GM12878 (cell line): Measurements from ENCODE around the gene KIR2DL3.
"Not testable (repeated sequence)": the region's sequence is repeated elsewhere in the genome, so short reads cannot be mapped to it uniquely, and the experiment has no call there.

Experiments
- CBX3 ChIP-seq: fragments of 200-600 bp; sonication (generic); IDR thresholded peaks from 2 replicates; pipeline ENCODE4 v1.6.1; 2016; ENCODE audit warnings: low read depth, borderline replicate concordance
- CHD2 ChIP-seq: IDR thresholded peaks from 2 replicates; pipeline ENCODE4 v1.6.1; 2011; ENCODE audit warnings: low read depth, low read length, improper control_type of control experiment, borderline replicate concordance
- EZH2 ChIP-seq: IDR thresholded peaks from 2 replicates; pipeline ENCODE4 v1.6.1; 2012; ENCODE audit warnings: low read depth, mild to moderate bottlenecking, control low read depth, inconsistent platforms, low read length, borderline replicate concordance; ENCODE audit not compliant: control insufficient read depth
- MYC ChIP-seq: IDR thresholded peaks from 2 replicates; pipeline ENCODE4 v1.6.1; 2011; ENCODE audit warnings: mild to moderate bottlenecking, low read length, moderate library complexity, inconsistent platforms; ENCODE audit not compliant: insufficient read depth, insufficient replicate concordance, insufficient read length, severe bottlenecking
- POLR2A ChIP-seq: IDR thresholded peaks from 2 replicates; pipeline ENCODE4 v1.6.1; 2011; ENCODE audit warnings: low read depth, mild to moderate bottlenecking, low read length
- POLR2AphosphoS5 ChIP-seq: IDR thresholded peaks from 2 replicates; pipeline ENCODE4 v1.6.1; 2011; ENCODE audit warnings: mild to moderate bottlenecking, low read length, inconsistent platforms
- RCOR1 ChIP-seq: conservative IDR thresholded peaks from 2 replicates; pipeline ENCODE4 v1.6.1; 2012; ENCODE audit warnings: low read depth, low read length, improper control_type of control experiment
- SPI1 ChIP-seq: IDR thresholded peaks from 2 replicates; pipeline ENCODE4 v1.6.1; 2011; ENCODE audit warnings: low read depth, mild to moderate bottlenecking, low read length, moderate library complexity, borderline replicate concordance; ENCODE audit not compliant: insufficient read depth
- SREBF1 ChIP-seq: IDR thresholded peaks from 2 replicates; pipeline ENCODE4 v1.6.1; 2012; ENCODE audit warnings: mild to moderate bottlenecking, low read length
- SREBF2 ChIP-seq: IDR thresholded peaks from 2 replicates; pipeline ENCODE4 v1.6.1; 2012; ENCODE audit warnings: mild to moderate bottlenecking, low read length
- TAF1 ChIP-seq: IDR thresholded peaks from 2 replicates; pipeline ENCODE4 v1.6.1; 2011; ENCODE audit warnings: mild to moderate bottlenecking, low read depth, low read length, borderline replicate concordance
- TF ChIP-seq, protein P1 (sequence below): fragments of 450-650 bp; IDR thresholded peaks from 2 replicates; pipeline ENCODE4 v1.6.1; 2014; ENCODE audit warnings: mild to moderate bottlenecking
- TF ChIP-seq, protein P2 (sequence below), 3 experiments: IDR thresholded peaks in 2 of 3; conservative IDR thresholded peaks in 1 of 3; 2 replicates each; pipeline ENCODE4 v1.5.1; 2011; ENCODE audit warnings: low read depth in 3 of 3, low read length in 3 of 3, mild to moderate bottlenecking in 3 of 3, control low read depth in 2 of 3, moderate library complexity in 2 of 3, inconsistent platforms in 1 of 3, mixed read lengths in 1 of 3; ENCODE audit not compliant: control insufficient read depth in 2 of 3, insufficient read depth in 1 of 3; ENCODE audit errors: extremely low read depth in 1 of 3
- TF ChIP-seq, protein P3 (sequence below): fragments of 450-650 bp; IDR thresholded peaks from 2 replicates; pipeline ENCODE4 v1.6.1; 2017; ENCODE audit warnings: antibody characterized with exemption, mild to moderate bottlenecking, moderate library complexity

DNA sequence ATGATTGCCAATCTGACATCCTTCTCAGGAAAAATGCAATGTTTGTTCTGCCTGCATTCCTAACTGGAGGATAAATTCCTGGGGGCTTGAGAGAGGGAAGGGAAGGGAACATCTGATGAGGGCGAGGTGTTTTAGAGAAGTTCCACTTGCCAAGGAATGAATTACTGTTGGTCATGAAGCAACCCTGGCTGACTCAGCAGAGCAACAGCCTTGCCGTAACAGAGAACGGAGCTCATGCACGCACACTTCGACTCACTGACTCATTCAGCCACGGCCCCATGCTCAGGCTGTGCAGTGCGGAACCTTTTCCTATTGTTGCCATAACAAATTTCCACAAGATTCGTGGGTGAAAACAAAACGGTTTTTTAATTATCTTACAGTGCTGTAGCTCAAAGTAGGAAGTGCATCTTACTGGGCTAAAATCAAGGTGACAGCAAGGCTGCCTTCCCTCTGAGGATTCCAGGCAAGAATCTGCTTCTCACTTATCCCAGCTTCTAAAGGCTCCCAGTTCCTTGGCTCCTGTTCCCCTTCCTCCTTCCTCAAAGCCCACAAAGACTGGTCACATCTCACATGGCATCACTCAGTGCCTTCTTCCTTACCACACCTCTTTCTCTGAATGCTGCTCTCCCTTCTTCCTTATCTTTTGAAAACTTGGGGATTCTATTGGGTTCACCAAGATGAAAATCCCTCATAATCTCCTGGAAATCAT is 9.5 kb downstream of the KIR2DL3 start:
- TF ChIP-seq POLR2A, RCOR1, CHD2, SREBF1, POLR2AphosphoS5, SPI1, EZH2, SREBF2, MYC, CBX3, TAF1: not testable (repeated sequence)
- TF ChIP-seq, protein P1, sequence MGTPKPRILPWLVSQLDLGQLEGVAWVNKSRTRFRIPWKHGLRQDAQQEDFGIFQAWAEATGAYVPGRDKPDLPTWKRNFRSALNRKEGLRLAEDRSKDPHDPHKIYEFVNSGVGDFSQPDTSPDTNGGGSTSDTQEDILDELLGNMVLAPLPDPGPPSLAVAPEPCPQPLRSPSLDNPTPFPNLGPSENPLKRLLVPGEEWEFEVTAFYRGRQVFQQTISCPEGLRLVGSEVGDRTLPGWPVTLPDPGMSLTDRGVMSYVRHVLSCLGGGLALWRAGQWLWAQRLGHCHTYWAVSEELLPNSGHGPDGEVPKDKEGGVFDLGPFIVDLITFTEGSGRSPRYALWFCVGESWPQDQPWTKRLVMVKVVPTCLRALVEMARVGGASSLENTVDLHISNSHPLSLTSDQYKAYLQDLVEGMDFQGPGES = not testable (repeated sequence)
- TF ChIP-seq, protein P2, sequence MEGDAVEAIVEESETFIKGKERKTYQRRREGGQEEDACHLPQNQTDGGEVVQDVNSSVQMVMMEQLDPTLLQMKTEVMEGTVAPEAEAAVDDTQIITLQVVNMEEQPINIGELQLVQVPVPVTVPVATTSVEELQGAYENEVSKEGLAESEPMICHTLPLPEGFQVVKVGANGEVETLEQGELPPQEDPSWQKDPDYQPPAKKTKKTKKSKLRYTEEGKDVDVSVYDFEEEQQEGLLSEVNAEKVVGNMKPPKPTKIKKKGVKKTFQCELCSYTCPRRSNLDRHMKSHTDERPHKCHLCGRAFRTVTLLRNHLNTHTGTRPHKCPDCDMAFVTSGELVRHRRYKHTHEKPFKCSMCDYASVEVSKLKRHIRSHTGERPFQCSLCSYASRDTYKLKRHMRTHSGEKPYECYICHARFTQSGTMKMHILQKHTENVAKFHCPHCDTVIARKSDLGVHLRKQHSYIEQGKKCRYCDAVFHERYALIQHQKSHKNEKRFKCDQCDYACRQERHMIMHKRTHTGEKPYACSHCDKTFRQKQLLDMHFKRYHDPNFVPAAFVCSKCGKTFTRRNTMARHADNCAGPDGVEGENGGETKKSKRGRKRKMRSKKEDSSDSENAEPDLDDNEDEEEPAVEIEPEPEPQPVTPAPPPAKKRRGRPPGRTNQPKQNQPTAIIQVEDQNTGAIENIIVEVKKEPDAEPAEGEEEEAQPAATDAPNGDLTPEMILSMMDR (IDR thresholded peaks at IDR 0.05 in 2 of 3, conservative IDR thresholded peaks at IDR 0.05 in 1 of 3; ENCODE audit: control insufficient read depth in 2 of 3, extremely low read depth in 1 of 3, insufficient read depth in 1 of 3, low read depth in 3 of 3, low read length in 3 of 3) = not testable (repeated sequence)
- TF ChIP-seq, protein P3, sequence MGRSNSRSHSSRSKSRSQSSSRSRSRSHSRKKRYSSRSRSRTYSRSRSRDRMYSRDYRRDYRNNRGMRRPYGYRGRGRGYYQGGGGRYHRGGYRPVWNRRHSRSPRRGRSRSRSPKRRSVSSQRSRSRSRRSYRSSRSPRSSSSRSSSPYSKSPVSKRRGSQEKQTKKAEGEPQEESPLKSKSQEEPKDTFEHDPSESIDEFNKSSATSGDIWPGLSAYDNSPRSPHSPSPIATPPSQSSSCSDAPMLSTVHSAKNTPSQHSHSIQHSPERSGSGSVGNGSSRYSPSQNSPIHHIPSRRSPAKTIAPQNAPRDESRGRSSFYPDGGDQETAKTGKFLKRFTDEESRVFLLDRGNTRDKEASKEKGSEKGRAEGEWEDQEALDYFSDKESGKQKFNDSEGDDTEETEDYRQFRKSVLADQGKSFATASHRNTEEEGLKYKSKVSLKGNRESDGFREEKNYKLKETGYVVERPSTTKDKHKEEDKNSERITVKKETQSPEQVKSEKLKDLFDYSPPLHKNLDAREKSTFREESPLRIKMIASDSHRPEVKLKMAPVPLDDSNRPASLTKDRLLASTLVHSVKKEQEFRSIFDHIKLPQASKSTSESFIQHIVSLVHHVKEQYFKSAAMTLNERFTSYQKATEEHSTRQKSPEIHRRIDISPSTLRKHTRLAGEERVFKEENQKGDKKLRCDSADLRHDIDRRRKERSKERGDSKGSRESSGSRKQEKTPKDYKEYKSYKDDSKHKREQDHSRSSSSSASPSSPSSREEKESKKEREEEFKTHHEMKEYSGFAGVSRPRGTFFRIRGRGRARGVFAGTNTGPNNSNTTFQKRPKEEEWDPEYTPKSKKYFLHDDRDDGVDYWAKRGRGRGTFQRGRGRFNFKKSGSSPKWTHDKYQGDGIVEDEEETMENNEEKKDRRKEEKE = not testable (repeated sequence)
